ENCODE data around the gene CSNK1D.

Gene CSNK1D

GRCh38 chr17:82203920-82204319, 69.6 kb downstream of the CSNK1D start (continued):
- TF ChIP-seq ZBTB49 (tag by site-specific recombination; IDR thresholded peaks at IDR 0.05; ENCODE audit: low read depth): no peak
- no peak for TF ChIP-seq ZSCAN18 (tag by site-specific recombination; IDR thresholded peaks at IDR 0.05)

- Histone ChIP-seq H3K4me3 (ENCODE audit: low read depth, low read length) (no peak overlapping the region), H3K4me1 (ENCODE audit: control insufficient read depth, insufficient read depth, low read length) (peaks cover 5% of the 10 kb centered on the region; the same call in 1 of the 2 replicates), H3K36me3 (ENCODE audit: control insufficient read depth in 2 of 2, insufficient read depth in 1 of 2, low read length in 2 of 2) (peaks cover 6 to 35% of the 10 kb centered on the region in 2 experiments; a peak in 2 of 3 replicates), H3K9me3 (ENCODE audit: control insufficient read depth, insufficient read depth, low read depth, low read length) (no peaks in the 10 kb centered on the region), H3K27ac (ENCODE audit: extremely low read depth, low read depth, low read length) (no peak overlapping the region)
- POLR2A ChIA-PET: no interaction called here
- CTCF ChIA-PET: interaction anchor here (0.6 to 1.9 kb wide), 4 partner anchors 33 to 394 kb away, joined by 3 to 10 read pairs (median 4); no protein-coding TSS in a partner anchor
- TF ChIP-seq GLI4 (tag by site-specific recombination; IDR thresholded peaks at IDR 0.05) (no peak), ZBTB10 (tag by site-specific recombination; IDR thresholded peaks at IDR 0.05) (no peak), ZNF654 (tag by site-specific recombination; IDR thresholded peaks at IDR 0.05; ENCODE audit: low read depth) (no peak), ZNF394 (tag by site-specific recombination; IDR thresholded peaks at IDR 0.05; ENCODE audit: borderline replicate concordance) (no peak), ZNF10 (tag by site-specific recombination; IDR thresholded peaks at IDR 0.05) (no peak), ZNF214 (tag by site-specific recombination; IDR thresholded peaks at IDR 0.05; ENCODE audit: borderline replicate concordance) (no peak), ZNF660 (tag by site-specific recombination; IDR thresholded peaks at IDR 0.05) (no peak), ZNF266 (tag by site-specific recombination; IDR thresholded peaks at IDR 0.05; ENCODE audit: low read depth) (no peak), ZNF621 (tag by site-specific recombination; IDR thresholded peaks at IDR 0.05) (no peak), FEZF1 (tag by site-specific recombination; IDR thresholded peaks at IDR 0.05) (no peak), ZNF350 (tag by site-specific recombination; IDR thresholded peaks at IDR 0.05) (no peak), KLF16 (tag by site-specific recombination; IDR thresholded peaks at IDR 0.05) (no peak), HOXA7 (CRISPR knock-in tag; IDR thresholded peaks at IDR 0.05; ENCODE audit: borderline replicate concordance) (no peak), ZNF148 (tag by site-specific recombination; IDR thresholded peaks at IDR 0.05; ENCODE audit: borderline replicate concordance) (no peak), ZFP3 (tag by site-specific recombination; IDR thresholded peaks at IDR 0.05; ENCODE audit: low read depth) (no peak), YY2 (tag by site-specific recombination; IDR thresholded peaks at IDR 0.05) (no peak), ZNF2 (tag by site-specific recombination; IDR thresholded peaks at IDR 0.05) (no peak), ZFHX2 (tag by site-specific recombination; conservative IDR thresholded peaks at IDR 0.05) (no peak)
These were observed 70.5 kb downstream of the CSNK1D start for GRCh38 chr17:82202981-82203380.
